GDM1 (cell line): ENCODE results near the gene STK32C.
"Not testable (repeated sequence)": the region's sequence is repeated elsewhere in the genome, so short reads cannot be mapped to it uniquely, and the experiment has no call there.

Experiments
- DNase-seq: peaks from one replicate; lab custom pipeline; 2025; lab: John Stamatoyannopoulos, UW

Gene STK32C

GRCh38 chr10:132281915-132282666, 25.7 kb downstream of the STK32C start:
- DNase-seq, result no peak

DNA sequence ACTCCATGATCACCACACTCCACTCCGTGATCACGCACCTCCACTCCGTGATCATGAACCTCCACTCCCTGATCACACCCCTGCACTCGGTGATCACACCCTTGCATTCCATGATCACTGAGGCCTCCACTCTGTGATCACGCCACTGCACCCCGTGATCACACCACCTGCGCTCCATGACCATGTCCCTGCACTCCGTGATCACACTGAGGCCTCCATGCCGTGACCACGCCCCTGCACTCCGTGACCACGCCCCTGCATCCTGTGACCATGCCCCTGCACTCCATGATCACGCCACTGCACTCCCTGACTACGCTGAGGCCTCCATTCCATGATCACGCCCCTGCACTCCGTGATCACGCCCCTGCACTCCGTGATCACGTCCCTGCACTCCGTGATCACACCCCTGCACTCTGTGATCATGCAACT, 27.1 kb downstream of the STK32C start:
- DNase-seq, result no peak

DNA sequence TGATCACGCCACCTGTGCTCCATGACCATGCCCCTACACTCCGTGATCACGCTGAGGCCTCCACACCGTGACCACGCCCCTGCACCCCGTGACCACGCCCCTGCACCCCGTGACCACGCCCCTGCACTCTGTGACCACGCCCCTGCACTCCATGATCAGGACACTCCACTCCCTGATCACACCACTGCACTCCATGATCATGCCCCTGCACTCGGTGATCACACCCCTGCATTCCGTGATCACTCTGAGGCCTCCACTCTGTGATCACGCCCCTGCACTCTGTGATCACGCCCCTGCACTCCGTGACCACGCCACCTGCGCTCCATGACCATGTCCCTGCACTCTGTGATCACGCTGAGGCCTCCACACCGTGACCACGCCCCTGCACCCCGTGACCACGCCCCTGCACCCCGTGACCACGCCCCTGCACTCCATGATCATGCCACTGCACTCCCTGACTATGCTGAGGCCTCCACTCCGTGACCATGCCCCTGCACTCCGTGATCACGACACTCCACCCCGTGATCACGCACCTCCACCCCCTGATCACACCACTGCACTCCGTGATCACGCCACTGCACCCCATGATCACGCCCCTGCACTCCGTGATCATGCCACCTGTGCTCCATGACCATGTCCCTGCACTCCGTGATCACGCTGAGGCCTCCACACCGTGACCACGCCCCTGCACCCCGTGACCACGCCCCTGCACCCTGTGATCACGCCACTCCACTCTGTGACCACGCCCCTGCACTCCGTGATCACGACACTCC, 27.7 kb downstream of the STK32C start:
- DNase-seq, result no peak

- DNase-seq, result no peak
Observed at GRCh38 chr10:132277311-132277741, 30.4 kb downstream of the STK32C start.

- no peak for DNase-seq
Observed at GRCh38 chr10:132276706-132277105, 31.0 kb downstream of the STK32C start.

GRCh38 chr10:132276179-132276675, 31.5 kb downstream of the STK32C start:
- no peak for DNase-seq

- DNase-seq, result no peak
Observed at GRCh38 chr10:132275426-132276178, 32.1 kb downstream of the STK32C start.

GRCh38 chr10:132274986-132275385, 32.8 kb downstream of the STK32C start:
- no peak for DNase-seq

GRCh38 chr10:132274581-132274980, 33.2 kb downstream of the STK32C start:
- no peak for DNase-seq

- DNase-seq, result no peak
Observed at GRCh38 chr10:132273966-132274365, 33.8 kb downstream of the STK32C start.

DNA sequence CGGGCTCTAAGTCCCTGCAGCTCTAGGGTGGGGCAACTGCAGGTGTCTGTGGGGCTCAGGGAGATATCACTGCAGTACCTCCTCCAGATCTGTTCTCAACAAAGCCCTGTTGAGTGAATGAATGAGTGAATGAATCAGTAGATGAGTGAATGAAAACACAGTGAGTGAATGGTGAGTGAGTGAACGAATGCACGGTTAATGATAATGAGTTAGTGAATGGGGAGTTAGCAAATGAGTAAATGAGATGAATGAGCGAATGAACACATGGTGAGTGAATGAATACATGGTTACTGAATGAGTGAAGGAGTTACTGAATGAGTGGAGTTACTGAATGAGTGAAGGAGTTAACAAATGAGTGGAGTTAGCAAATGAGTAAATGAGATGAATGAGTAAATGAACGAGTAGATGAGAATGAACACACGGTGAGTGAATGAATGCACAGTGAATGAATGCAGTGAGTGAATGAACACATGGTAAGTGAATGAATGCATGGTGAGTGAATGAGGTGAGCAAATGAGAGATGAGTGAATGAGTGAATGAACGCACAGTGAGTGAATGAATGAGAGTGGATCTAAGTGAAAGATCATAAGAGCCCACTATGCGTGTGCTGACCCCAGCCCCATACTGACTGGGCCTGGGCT, 34.3 kb downstream of the STK32C start:
- no peak for DNase-seq

DNA sequence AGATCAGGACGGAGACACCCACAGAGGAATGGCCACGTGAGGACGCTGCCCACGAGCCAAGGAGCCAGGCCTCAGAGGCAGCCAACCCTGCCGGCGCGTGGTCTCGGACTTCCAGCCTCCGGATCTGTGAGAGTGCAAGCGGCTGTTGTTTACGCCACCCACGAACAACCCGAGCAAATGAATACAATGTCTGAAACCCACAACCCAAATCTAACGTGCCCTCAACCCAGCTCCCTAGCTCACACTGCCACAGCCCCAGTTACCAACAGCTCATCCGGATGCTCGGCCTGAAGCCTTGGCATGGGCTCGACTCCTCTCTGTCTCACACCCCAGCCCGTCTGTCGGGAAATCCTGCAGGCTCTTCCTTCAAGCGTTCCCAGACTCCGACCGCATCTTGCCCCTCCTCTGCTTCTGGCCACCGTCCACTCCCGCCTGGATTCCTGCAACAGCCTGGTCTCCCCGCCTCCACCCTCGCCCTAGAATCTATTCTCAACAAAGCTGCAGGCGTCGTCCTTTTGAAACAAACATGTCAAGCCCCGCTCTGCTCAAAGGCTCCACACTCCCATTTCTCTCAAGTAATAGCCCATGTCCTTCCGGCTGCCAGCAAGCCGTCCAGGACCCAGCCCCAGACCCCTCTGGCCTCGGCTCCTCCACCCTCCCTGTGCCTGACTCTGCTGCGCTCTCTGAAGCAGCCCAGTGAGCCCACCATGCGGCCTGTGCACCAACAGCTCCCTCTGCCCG, 35.3 kb downstream of the STK32C start:
- no peak for DNase-seq

- DNase-seq, result no peak
Observed at GRCh38 chr10:132271458-132272230, 36.1 kb downstream of the STK32C start.

DNA sequence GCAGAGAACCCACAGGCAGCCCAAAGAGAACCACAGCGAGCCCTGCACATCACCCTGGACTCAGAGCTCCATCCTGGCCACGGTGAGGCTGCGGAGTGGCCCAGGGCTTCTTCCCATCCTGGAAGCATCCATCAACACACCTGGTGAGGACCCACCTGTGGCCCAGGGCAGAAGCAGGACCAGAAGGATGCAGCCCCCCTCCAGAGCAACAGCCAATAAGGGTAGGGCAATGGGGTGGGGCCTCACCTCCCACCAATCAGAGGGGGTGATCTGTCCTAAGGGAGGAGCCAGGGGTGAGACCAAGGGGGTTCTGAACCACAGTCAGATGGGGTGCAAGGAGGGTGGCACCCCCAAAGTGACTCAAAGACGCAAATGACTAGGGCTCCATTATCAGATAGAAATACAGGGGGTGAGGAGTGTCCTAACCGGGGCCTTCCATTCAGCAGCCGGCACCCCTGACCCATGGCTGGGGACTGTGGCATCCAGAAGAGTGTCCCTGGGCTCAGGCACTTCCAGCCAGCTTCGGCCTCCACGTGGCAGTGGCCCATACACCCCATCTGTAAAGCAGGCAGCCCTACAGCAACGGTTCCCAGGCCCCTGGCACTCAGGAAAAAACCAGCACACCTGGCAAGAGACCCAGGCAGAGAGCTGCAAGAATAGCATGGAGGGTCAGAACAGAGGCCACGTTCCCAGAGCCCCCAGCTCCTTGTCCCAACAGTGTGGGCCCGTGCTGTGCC, 36.9 kb downstream of the STK32C start:
- no peak for DNase-seq

DNA sequence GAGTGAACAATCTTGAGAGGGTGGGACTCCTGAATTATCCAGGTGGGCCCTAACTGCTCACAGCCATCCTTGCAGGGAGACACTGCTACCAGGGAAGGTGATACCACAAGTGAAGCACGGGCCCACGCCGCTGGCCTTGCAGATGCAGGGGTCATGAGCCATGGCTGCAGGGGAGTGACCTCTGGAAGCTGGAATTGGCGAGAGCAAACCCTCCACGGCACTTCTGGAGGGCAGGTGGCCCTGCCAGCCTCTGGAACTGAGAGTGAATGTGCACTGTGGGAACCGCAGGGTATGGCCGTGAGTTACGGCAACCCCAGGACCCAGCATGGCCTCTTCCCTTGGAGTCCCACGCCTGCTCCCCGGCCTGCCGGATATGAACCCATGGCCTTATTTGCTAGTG, 37.5 kb downstream of the STK32C start:
- no peak for DNase-seq

DNA sequence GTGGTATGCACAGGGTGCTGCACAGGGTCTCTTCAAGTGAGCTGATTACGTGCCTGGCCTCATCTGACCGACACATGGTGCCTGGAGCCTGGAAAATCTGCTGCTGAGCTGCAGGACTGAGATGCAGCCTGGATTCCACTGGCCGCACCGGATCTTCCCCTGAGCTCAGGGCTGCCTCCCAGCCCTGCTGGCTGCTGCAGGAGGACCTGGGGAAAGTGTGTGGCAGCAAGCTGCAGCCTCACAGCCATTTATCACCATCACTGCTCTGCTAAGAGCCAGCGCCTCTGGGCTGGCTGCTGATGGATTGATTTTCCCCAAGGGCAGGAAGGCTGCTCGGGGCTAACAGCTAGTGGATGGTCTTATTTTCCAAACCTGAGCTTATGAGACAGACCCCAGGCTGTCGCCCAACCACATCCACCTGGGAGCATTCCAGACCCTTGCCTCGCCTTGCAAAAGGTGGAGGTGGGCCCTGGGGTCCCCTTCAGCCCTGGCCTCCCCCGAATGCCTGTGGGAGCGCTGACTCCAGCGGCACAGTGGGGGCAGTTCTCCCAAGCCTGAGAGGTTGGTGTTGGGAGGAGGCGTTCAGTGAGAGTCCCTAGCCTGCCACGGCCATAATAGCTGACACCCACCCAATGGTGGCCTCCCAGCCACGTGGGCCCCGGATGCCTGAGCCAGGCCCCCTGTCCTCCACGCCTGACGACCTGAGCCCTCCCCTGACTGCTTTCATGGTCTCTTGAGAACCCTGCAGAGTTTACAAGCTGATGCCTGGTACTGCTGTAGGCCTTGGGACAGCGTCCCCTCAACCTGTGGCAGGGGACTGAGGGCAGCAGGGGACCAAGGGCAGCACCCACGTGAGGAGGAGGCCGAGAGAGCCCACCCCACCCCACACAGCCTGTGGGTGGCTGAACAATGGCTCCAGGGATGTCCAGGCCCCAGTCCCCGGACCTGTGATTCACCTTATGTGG, 38.2 kb downstream of the STK32C start:
- no peak for DNase-seq

DNA sequence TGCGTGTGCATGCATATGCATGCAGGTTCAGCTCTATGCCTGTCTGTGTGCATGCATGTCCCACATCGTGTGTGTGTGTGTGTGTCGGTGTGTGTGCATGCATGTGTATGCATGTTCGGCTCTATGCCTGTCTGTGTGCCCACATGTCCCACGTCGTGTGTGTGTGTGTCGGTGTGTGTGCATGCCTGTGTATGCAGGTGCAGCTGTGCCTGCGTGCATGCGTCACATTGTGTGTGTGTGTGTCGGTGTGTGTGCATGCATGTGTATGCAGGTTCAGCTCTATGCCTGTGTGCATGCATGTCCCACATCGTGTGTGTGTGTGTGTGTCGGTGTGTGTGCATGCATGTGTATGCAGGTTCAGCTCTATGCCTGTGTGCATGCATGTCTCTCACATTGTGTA, 39.8 kb downstream of the STK32C start:
- DNase-seq, result not testable (repeated sequence)

- no peak for DNase-seq
Observed at GRCh38 chr10:132266594-132267161, 41.1 kb downstream of the STK32C start.
